GM12891 (cell line): ENCODE measurements around the gene SPIRE1.
"Not testable (repeated sequence)": the region's sequence is repeated elsewhere in the genome, so short reads cannot be mapped to it uniquely, and the experiment has no call there.

Source experiments
- PAX5 ChIP-seq: IDR thresholded peaks from 2 replicates; pipeline ENCODE4 v1.6.1; 2011; ENCODE audit warnings: low read length, moderate library complexity, mild to moderate bottlenecking; ENCODE audit not compliant: insufficient read depth, severe bottlenecking
- POLR2A ChIP-seq: IDR thresholded peaks from 2 replicates; pipeline ENCODE4 v1.6.1; 2011; ENCODE audit warnings: low read depth, low read length, control low read depth
- POLR2AphosphoS5 ChIP-seq: IDR thresholded peaks from 2 replicates; pipeline ENCODE4 v1.6.1; 2011; ENCODE audit warnings: low read depth, low read length, control low read depth
- SPI1 ChIP-seq: IDR thresholded peaks from 2 replicates; pipeline ENCODE4 v1.6.1; 2011; ENCODE audit warnings: low read depth, low read length, control low read depth
- TAF1 ChIP-seq: IDR thresholded peaks from 2 replicates; pipeline ENCODE4 v1.6.1; 2011; ENCODE audit warnings: low read depth, low read length, control low read depth

GRCh38 chr18:12481915-12482314 is 176.0 kb downstream of the SPIRE1 start:
- not testable (repeated sequence) for TF ChIP-seq TAF1, POLR2A, POLR2AphosphoS5, SPI1, PAX5
